ENCODE data around the gene RXRA.

RXRA gene

GRCh38 chr9:134404376-134405358 is 78.4 kb downstream of the RXRA start:
- DNase-seq = no peak

- DNase-seq = no peak
Measured at GRCh38 chr9:134405527-134405926, 79.3 kb downstream of the RXRA start.

DNA sequence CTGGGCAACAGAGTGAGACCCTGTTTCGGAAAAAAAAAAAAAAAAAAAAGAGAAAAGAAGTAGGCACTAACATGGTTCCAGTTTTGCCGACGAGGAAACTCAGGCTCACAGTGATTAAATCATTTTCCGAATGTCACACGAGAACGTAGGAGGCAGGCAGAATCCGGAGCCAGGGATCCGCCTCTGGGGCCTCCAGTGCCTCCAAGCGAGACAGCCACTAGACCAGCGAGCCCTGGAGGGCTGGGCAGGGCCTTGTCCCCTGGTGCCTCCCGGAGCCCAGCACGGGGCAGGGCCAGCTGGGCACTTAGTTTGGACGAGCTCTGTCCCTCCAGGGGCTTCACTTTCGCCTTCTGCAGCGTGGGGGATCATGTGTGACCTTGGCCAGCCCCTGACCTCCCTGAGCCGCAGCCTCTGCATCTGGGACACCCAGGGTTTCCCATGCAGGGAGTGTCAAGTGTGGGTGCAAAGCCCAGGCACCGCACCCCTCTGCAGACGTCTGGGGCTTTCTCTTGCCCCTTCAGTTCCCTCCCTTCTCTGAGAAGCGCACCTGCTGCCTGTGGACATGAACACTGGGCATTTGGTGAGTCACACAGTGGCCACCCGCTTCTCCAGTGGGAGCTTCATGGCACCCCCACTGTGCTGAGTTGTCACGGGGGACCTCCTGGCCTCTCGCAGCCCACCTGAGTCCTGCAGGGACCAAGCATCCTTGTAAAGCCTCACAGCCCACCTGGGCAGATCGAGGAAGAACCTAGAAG is 80.3 kb downstream of the RXRA start:
- DNase-seq = no peak

DNA sequence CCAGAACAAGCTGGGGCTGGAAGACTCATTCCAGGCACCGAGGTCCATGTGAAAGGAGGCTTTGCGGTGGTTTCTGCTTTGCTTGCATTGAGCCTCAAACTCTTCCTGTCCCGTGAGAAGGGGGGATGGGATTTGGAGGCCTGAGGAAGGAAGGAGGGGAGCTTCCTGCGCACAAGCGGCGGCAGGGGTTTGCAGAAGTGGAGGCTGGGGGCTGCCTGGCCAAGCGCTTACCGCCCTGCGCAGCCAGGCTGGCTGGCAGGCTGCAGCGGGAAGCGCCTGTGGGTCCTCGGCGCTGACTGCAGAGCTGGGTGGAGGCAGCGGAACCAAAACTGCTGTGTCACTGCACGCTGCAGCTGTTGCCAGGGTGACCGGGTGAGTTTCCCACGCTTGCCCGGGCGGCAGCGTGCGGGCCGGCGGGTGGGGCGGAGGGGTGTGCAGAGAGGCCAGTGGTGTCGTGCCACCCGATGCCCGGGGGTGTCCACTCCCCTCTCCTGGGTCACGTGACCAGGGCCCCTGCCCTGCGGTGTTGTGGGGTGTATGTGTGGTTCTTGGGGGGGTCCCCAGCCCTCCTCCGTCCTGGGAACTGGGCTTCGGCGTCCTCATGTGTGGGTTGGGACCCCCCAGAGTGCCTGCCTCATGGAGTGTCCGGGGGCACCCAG is 81.0 kb downstream of the RXRA start:
- DNase-seq = no peak

DNA sequence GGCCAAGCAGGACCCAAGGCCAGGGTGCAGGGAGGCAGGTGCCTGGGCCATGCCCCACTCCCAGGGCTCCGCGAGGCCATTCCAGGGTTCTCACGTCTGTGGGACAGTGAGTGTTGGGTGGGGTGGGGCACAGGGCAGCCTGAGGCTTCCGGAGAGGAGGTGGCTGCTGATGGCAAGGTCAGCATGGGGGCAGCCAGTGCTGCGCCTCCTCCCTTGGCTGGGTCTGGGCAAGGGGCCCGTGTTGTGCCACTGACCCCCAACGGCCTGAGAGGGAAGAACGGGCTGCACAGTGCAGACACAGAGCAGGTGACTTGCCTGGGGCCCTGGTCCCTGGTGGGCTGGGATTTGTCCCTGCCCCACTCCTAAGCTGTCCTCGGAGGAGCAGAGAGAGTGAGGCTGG is 82.1 kb downstream of the RXRA start:
- no peak for DNase-seq

DNA sequence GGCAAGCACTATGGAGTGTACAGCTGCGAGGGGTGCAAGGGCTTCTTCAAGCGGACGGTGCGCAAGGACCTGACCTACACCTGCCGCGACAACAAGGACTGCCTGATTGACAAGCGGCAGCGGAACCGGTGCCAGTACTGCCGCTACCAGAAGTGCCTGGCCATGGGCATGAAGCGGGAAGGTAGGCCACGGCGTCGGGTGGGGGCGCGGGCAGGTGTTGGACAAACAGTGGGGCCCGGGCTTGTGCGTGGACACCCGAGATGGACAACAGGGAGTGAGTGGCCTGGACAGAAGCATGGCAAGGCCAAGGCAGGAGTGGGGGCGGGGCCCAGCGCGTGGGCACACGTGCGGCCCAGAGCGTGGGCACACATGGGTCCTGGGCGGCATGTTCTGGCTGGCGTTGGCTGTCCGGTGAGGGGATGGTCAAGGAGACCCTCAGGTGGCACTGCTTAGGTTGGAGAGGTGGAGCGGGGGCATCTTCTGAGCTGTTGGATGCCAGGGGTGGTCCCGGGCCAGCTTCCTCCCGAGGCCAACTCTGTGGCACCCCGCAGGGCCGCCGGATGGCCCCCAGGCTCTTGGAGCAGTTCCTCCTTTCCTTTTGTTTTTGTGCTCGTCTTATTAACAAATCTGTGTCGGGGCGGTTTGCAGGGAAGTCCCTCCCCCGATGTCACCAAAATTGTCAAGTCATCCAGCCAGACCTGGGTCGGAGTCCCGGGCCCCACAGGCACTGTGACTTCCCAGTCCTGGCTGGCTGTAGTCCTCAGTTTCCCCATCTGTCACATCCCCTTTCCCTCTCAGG is 82.9 kb downstream of the RXRA start:
- DNase-seq = no peak

- no peak for DNase-seq
Measured at GRCh38 chr9:134410071-134410834, 84.0 kb downstream of the RXRA start.

DNA sequence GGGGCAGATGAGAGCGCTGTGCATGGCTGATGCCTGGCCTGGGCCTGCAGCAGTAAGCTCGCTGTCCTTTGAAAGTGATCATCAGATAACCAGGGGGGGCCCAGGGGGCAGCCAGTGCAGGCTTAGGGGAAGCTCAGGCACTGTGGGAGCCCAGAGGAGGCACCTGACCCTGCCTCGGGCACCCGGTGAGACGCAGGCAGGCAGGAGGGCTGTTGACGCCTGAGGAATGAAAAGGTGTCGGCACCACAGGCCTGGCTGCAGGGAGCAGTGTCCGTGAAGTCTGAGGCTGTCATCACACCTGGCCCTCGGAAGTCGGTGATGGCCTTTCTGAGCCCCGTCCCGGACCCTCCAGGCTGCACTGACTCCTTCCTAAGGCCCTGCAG is 84.6 kb downstream of the RXRA start:
- no peak for DNase-seq

GRCh38 chr9:134411440-134412297 is 85.4 kb downstream of the RXRA start:
- no peak for DNase-seq

DNA sequence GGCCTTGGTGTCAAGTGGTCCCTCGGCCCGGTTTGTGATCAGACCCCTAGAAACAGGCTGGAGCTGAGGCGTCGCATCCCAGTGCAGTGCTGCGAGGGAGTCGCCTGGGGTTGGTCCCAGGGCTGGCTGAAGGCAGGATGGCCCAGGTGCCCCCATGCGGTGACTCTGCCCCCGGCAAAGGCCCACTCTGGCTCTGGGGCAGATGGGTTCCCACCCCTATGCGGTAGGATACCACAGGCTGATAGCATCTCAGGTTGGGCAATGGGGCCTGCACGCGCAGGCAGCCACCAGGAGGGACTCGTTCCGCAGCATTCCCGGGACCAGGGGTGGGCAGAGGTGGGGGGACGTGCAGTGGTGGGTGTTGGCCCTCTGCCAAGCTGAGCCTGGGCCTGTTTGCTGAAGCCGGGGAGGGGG is 86.0 kb downstream of the RXRA start:
- no peak for DNase-seq

DNA sequence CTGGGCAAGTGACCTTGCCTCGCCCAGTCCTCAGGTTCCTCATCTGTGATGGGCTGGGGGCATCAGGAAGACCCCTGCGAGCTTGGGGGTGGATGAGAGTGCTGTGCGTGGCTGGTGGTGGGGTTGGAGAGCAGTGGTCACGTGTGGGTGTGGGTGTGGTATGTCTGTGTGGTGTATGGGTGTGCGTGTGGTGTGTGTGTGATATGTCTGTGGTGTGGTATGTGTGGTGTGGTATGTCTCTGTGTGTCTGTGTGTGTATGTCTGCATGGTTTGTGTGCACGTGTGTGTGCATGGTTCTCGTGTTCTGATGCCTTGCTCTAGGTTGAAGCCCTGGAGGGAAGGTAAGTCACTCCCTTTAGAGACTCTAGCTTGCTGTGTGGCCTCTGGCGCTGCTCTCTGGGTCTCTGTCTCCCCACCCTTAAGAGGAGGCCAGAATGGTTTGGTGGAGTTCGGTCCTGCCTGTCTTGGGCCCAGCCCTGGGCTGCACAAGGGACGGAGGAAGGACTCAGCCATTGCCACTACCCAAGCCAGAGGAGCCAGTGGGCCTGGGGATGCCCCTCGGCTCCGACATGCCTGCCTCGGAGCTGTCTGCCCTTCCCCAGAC is 87.0 kb downstream of the RXRA start:
- DNase-seq = no peak

GRCh38 chr9:134413890-134414623 is 87.8 kb downstream of the RXRA start:
- no peak for DNase-seq

- no peak for DNase-seq
Measured at GRCh38 chr9:134414900-134415425, 88.7 kb downstream of the RXRA start.

DNA sequence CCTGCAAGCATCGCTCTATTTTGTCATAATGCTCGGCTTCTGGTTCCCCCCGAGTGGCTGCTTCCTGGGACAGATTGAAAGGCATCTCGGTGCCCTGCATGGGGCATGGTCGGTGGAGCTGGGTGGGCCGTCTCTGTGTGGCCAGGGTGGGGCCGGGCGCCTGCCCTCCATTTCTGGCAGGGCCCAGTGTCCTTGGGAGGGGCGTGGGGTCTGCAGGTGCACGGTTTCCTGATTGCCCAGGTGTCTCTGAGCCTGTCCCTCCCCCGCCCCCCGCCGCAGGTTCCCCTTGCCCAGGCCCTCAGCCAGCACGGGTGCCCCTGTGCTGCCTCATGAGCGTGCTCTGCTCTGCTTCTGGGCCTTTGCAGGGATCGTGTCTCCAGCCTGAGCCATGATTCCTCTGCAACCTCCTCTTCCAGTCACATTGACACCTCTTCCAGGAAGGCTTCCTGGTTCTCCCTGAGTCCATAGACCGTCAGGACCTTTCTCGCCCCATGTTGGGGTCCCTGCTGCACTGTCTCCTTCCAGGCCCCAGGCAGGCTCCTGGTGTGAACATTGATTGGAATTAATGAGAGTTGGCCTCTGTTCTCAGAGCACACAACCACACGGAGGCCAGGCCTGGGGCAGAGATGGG is 90.2 kb downstream of the RXRA start:
- no peak for DNase-seq

- DNase-seq = no peak
Measured at GRCh38 chr9:134418354-134418753, 92.1 kb downstream of the RXRA start.

DNA sequence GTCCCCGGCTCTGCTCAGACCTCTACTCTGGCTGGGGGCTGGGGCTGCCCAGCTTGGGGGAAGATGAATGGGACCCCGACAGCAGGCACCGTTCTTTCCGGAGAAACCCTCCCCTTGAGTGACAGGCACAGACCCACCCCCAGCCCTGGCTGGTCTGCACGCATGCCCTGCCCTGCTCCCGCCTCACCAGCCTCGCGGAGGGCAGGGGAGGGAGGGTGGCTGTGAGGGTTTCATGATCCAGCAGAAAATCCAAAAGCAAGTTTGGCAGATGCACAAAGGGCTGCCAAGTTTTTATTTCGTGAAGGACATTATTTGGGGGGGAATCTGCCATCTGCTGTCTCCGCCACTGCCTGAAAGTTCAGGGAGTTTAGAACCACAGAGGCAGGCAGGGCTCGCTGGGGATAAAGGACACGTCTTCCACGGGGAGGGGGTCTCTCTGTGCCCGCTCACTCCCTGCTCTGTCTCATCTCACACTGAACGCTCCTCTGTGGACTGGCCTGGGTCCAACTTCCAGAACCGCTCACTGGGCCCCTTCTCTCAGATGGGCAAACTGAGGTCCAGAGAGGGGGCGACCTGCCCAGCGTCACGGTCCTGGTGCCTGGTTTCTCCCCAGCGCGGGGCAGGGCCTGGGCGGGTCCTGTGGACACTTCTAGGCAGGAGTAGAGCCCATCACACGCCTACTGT is 92.9 kb downstream of the RXRA start:
- no peak for DNase-seq

- DNase-seq = no peak
Measured at GRCh38 chr9:134419684-134420076, 93.4 kb downstream of the RXRA start.

DNA sequence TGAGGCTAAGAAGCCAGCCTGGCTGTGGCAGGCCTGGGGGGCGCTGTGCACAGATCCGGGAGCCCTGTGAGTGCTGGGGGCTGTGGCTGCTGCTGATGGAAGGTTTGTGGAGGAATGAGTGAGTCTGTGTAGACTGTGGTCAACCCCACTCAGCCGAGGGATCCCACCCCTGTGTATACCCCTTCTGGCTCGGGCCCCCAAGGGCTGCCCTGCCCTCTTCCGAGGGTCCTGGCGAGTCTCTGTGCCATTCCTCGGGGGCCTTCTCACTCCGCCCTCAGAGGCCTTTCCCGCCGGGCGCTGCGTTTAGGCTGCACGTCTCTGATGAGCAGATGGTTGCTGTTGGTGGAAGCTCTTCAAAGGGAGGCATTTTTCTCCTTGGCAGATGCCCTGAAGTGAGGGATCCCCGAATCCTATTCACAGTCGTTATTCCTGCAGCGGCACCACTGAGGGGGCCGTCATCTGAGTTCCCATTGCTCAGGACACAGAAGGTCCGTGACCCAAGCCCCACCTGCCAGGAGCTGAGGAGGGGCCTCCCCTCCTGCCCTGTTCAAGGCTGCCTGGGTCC is 94.1 kb downstream of the RXRA start:
- DNase-seq = no peak
